Middle frontal gyrus (tissue), 1 donor: ENCODE data around the gene CORO1C.
A peak's percentile ranks its signal among the peaks of the same experiment; 100 is the strongest.
"Not testable (repeated sequence)": the region's sequence is repeated elsewhere in the genome, so short reads cannot be mapped to it uniquely, and the experiment has no call there.

ENCODE experiments used
- DNase-seq: peaks from one replicate; pipeline ENCODE4 v3.0.0-alpha.2; 2015; ENCODE audit warnings: low spot score; ENCODE audit errors: extremely low spot score

Gene CORO1C

DNA sequence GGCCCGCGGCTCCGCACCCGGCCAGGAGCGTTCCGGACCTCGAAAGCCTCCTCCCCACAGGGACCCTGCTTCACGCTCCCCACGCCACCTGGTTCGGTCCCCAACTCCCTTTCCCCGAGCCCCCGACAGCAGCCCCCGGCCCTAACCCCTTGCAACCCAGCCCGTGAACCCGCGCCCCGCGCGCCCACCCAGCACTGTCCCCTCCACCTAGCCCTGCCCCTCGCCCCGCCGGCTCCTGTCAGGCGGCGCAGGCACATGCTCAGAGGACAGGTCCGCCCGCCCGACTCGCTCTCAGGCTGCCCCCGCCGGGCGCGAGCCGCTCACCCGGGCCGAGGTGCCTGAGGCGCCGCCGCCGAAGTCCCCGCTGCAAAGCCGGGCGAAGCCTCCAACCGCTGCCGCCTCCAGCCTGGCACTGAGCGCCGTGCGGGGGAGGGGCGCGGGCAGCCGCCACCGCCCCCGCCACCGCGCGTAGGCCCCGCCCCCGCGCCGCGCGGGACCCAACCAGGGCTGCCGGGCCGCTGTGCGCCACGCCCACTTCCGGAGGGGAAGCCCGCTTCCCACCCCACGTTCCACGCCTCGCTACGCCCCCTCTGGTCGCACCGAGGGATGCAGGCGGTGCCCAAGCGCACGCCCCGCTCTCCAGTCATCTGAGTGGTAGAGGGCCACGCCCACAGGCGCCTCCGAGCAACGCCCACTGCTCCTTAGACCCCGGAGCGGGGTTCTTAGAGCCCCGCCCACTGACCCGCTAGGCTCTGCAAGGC, at the start of gene CORO1C:
Gene CORO1C, minus strand, starts transcription at position 414 of the 761 bp plus-strand sequence. CDS start 30,200 bp downstream, outside the sequence.
- peak; percentile 88 for DNase-seq

DNA sequence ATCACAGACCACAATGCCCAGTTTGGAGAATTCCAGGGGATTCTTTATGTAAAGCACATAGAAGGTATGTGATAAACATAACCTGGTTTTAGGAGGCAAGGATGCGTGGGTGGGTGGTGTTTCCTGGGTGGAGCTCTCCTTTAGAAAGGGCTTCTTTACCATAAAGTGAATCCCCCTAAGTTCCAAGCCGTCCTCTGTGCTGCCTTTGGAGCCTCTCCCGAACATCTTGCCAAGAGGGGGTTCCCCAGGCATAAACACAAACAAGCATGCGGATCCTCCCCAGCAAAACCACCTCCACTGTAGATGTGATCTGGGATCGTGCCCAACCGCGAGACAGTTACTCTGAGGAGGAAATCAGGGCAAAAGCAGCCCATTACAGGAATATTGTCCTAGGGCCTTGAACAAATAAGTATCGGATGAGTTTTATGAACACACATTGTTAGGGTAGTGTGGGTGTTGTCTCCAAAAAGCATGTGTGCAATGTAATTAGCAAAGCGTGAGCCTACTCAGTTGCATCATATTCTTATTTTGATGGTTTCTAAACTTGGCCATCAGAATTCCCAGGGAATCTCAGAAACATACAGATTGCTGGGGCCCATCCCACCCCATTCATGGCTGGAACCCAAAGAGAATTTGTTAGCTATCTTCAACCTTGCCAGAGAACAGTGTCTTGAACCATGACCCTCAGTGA, 48.8 kb upstream of the CORO1C start:
- no peak for DNase-seq

DNA sequence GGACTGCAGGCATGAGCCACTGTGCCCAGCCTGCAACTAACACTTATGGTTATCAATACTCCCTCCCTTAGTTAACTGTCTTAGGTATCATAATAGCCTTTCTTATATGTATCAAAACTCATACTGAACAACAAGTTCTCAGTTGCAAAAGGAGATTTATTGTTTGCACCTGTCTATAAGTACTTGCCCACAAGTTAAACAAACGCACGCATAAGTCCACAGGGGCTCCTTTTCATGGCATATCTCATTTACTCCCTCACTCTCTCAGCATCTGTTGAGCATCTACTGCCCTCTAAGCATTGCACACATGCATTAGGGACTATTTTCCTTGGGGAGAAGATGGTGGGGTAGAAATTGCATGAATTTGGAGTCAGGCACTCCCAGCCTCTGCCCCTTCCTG, 46.7 kb upstream of the CORO1C start:
- no peak for DNase-seq

DNA sequence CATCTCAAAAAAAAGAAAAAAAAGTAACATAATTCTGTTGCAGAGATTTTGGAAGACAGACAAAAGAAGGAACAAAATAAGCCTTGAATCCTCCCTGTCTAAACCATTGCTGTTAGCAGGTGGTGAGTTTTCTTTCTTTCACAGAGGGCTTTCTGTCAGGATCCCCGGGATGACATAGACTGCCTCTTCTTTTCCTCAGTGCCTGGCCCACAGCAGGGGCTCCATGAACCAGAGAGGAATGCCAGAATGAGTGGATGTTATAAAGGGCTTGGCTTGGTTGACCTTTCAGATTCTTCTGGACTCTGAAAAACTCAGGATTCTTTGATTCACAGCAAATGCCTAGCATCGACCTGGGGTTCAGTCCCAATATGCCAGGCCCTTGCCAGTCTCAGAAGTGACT, 45.8 kb upstream of the CORO1C start:
- DNase-seq, result no peak

DNA sequence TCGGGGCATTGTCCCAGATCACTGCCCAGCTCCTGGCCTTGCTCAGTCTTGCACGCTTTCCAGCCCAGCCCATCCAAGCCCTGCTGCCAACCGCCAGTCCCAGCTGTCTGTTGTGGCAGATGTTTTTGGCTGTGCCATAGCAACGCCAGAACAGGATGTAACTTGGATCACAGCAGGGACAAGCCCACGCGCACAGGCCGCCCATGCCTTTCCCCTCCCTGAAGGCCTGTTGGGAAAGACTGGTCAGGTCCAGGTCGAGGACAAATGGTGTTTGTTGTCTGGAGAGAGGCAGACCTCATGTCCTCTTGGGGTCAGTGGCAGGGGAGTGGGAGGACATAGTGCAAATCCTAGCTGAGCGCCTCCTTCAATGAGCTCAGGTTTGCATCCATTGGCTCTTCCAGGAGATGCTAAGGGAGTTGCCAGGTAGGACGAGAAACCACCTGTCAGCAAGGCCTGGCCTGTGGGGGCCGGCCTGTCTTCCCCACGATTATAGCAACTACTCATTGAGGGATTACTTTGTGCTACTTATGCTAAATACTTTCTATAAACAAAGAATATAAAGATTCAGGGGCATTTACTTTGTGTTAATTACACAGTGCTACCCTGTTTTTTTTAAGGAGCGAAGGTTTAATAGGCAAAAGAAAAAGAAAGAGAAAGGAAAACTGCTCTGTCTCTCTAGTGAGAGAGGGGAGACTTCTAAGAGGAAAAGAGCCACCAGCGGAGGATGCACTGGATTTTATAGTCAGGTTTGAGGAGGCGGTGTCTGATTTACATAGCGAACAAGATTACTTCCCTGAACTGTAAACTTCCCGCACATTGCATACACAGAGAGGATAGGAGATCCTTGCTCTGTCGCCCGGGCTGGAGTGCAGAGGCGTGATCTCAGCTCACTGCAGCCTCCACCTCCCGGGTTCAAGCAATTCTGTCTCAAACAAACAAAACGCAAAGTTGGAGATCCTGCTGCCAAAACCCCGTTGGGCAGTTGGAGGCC, 42.8 kb upstream of the CORO1C start:
- DNase-seq, result peak; percentile 36

DNA sequence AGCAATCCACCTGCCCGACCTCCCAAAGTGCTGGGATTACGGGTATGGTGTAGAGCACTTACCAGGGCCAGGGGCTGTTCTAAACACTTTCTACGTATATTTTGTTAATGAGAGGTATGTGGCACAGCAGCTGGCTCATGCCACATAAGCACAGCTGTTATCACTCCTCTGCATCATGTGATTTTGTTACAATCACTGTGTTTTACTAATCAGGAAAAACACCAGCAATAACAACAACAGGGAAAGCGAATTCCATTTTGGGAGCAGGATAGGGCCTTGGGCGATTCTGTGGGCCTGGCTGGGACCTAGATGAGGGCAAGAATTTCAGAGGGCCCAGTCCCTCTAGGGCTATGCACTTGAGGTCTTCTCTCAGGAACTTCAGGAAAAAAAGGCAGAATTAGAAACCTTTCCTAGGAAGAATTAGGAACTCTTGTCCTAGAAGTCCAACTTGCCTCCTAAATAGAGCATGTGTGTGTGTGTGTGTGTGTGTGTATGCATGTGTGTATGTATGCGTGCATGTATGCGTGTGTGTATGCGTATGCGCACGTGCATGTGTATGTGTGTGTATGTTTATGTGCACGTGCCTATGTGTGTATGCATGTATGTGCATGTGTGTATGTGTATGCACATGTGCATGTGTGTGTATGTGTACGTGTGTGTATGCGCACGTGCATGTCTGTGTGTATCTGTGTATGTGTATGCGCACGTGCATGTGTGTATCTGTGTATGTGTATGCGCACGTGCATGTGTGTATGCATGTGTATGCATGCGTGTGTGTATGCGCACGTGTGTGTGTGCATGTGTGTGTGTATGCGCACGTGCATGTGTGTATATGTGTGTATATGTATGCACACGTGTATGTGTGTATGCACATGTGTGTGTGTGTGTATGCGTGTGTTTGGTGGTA, 41.8 kb upstream of the CORO1C start:
- no peak for DNase-seq

DNA sequence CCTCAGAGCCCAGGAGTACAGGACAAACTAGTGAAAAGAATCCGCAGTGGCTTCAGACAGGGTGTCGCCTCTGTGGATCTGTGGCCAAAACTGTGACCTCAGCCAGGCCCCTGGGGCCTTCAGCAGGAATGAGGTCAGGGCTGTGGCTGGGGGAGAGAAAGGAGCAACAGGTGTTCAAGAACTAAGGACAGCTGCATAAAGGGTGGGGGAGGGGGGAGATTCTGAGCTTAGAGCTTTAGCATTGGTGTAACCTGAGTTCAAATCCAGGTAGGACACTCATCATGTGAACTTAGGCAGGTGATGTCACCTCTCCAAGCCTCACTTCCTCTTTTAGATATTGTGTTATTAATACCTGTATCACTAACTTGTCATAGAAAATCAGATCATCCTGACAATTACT, 40.9 kb upstream of the CORO1C start:
- no peak for DNase-seq

DNA sequence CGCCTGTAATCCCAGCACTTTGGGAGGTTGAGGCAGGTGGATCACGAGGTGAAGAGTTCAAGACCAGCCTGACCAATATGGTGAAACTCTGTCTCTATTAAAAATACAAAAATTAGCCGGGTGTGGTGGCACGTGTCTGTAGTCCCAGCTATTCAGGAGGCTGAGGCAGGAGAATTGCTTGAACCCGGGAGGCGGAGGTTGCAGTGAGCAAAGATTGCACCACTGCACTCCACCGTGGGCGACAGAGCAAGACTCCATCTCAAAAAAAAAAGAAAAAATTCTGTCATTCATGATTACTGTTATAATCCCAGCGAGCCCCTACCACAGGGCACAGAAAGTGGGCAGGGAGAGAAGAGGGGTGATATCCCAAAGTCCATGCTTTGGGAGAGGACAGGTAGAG, 40.5 kb upstream of the CORO1C start:
- not testable (repeated sequence) for DNase-seq

DNA sequence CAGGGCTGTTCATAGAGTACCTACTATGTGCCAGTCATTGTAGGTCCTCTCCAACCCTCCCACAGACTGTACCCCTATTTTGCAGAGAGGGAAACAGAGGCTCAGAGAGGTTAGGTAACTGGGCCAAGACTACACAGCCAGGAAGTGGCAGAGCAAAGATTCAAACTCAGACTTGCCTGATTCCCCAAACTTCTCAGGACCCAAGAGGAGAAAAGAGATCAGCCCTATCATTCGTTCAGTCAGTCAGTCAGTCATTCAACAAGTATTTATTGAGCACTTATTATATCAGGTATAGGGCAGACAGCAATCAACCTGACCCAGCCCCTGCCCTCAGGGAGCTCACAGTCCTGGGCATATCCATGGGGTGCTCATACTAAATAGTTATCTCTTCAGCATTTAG, 39.6 kb upstream of the CORO1C start:
- no peak for DNase-seq

DNA sequence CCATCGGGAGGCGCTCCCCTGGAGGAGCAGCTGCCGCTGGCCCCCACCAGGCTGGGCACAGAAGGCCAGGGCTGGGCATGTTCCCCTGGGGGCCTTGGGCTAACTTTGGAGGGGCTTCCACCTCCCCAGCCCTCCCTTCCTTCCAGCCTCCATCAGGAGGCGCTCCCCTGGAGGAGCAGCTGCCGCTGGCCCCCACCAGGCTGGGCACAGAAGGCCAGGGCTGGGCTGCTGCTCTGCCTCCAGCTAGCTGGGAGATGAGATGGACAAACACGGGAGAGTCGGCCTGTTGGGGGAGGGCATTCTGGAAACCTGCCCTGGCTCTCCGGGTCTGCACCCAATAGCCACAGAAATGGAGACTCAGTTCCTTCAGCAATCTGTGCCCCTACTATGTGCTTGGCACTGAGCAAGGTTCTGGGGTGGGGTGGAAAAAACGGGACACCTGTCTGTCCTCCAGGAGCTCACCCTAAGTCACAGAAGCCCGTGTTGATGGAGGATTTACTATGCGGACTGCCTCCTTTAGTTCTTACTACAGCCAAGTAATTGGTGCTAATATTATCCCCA, 39.0 kb upstream of the CORO1C start:
- no peak for DNase-seq

DNA sequence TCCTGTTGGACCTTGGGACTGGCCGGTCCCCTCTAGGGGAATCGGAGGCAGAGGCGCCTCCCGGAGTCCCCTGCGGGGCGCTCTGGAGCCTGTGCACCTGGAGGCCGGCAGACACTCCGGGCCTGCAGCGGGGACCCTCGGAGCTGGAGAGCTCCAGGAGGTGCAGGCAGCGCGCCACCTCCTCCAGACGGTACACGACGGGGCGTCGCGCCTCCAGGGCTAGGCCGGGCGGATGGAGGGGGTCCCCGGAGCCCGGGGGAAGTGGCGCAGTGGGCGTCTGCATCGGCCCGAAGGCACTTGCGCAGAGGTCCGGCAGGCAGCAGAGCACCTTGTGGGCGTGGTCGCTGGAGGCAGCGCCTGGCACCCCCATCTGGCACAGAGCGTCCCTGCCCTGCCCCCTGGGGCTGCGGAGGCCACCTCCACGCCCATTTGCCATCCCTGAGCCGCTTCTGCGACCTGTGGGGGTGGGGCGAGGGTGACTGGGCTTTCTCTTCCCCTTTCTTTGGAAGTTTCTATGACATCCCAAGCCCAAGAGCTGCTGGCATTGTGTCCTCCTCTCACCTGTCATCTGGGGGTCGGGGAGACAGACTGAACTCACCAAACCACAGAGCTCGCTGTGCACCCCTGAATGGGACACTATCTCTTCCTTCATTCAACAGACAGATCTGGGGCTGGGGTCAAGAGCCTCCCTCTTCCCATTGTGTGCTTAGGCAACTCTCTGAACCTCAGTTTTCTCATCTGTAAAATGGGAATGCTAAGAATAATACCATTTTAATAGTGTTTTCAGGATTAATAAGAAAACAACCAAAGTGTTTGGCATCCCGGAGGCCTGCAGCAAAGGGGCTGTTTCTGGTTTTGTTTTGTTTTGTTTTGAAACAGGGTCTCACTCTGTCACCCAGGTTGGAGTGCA, 37.5 kb upstream of the CORO1C start:
- DNase-seq, result no peak

DNA sequence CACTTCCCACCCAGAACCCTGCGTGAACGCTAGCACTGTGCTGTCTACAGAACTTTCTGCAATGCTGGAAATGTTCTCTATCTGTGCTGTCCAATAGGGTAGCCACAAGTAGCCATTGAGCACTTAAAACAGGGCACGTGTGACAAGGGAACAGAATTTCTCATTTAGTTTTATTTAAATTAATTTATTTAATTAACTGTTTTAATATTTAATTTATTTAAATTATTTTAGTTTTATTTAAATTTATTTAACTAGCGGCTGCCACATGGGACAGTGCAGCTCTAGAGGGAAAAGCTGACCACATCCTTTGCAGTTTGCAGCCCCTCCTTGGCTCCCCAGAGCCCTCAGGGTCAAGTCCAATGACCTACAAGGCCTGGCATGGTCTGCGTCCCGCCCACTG, 35.0 kb upstream of the CORO1C start:
- DNase-seq, result no peak

DNA sequence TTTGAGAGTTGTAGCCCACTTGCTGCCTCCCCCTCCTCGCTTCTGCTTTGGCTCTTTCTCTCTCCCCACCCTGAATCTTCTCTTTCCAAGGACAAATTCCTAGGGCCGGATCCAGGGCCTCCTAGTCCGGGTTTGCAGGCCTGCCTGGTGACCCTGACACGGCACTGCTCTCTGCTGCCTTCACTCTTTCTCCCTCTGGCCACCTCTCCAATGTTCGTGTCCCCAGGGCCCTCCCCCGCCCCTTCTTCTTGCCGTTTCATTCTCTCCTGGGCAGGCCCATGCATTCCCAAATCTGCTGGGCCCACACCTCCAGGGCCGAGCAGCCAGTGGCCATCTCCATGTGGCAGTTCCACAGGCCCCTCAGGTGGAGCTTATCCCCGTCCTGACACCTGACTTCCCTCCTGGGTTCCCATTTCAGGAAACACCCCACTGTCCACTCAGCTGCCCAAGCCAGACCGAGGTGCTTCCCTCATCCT, 34.0 kb upstream of the CORO1C start:
- DNase-seq, result no peak

DNA sequence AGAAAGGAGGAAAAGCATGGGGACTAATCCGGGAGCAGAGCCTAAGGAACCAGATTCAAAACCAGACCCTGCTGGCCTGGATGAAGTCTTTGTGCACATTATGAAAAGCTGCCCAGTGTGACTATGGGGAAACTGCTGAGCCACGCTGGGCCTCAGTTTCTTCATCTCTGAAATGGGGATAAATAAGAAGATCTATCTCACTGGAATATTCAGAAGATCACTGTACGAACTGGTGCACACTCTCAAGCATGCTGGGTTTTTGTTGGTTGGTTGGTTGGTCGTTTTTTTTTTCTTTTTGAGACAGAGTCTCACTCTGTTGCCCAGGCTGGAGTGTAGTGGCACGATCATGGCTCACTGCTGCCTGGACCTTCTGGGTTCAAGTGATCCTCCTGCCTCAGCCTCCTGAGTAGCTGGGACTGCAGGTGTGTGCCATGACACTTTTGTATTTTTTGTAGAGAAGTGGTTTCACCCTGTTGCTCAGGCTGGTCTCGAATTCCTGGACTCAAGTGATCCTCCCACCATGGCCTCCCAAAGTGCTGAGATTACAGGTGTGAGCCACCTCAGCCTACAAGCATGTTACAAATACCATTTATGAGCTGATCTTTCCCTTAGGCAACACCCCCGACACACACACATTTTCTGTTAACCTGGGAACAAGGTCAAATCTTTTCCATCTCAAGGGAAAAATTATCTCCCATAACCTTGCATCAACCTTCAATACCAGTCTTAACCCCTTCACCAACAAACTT, 33.4 kb upstream of the CORO1C start:
- DNase-seq, result no peak

DNA sequence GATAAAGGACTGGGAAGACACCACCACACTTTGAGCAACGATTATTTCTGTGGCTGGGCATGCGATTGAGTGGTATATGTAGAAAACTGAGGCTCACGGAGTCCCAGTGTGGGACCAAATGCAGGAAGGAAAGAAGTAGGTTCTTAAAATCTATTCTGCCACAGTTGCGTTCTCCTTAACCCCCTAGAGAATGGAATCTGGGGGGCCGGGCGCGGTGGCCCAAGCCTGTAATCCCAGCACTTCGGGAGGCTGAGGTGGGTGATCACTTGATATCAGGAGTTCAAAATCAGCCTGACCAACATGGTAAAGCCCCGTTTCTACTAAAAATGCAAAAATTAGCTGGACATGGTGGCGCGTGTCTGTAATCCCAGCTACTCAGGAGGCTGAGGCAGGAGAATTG, 29.9 kb upstream of the CORO1C start:
- no peak for DNase-seq

DNA sequence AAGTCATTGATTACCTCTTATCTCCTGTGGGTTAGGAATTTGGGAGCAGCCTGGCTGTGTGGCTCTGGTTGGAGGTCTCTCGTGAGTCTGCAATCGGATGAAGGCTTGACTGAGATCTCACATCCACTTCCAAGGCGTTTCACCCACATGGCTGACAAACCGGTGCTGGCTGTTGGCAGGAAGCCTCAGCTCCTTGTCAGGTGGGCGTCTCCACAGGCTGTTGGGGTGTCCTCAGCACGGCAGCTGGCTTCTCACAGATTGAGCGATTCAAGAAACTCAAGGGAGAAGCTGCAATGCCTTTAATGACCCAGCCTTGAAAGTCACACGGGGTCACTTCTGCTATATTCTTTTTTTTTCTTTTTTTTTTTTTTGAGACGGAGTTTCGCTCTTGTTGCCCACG, 28.6 kb upstream of the CORO1C start:
- DNase-seq, result peak; percentile 57

DNA sequence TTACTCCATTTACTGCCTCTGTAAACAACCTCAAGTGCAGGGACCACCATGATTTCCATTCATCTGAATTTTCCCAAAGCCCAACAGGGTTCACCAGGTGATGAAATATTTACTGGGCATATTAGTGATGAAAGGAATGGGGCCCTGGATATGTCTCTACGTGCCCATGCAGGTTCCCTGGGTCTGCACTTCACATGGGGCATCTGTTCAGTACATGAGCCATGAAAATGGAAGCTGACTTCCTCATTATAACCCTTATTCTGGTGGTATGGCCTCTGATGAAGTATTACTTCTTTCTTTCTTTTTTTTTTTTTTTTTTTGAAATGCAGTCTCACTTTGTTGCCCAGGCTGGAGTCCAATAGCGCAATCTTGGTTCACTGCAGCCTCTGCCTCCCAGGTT, 26.5 kb upstream of the CORO1C start:
- no peak for DNase-seq

DNA sequence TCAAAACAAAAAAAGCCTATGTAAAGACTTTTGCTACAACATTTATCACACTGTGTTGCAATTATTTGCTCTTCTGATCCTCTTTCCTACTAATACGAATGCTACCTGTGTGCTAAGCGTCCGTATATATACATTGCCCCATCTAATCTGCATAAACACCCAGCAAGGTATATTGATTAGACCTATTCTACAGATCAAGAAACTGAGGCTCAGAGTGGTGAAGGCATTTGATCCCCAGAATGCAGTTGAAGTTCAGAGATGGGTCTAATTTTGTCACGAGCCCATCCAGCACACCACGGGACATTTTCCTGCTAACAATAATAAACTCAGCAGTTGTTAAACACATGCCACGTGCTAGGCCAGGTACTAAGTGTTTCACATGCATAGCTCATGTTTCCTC, 25.1 kb upstream of the CORO1C start:
- no peak for DNase-seq

DNA sequence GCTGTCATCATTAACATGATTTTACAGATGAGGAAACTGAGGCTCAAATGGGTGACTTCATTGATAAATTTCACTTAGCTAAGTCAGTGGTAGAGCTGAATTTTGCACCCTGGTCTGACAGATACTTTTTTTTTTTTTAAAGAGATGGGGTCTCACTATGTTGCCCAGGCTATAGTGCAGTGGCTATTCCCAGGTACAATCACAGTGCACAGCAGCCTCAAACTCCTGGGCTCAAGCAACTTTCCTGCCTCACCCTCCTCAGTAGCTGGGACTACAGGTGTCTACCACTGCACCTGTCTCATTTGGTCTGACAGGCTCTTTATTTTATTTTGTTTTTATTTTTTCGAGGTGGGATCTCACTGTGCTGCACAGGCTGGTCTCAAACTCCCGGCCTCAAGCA, 24.2 kb upstream of the CORO1C start:
- DNase-seq, result no peak
